Adrenal gland (tissue), 12 donors: ENCODE measurements around the gene ZBTB2. TPM values are rescaled to one million over a fixed set of nuclear protein-coding genes. Genes with fewer than 3 reads are reported as not detected.

Source experiments
- DNase-seq, 7 donors: peaks; one replicate each; pipeline ENCODE4 v3.0.0-alpha.2; 2019 to 2020
- H3K27ac ChIP-seq, 5 donors: fragments of 200-600 bp; sonication (generic) in 4 of 5; 1 replicate in 3 of 5; 2 replicates in 2 of 5; pipeline versions ENCODE4 v1.5.1 to v1.8.0; 2016 to 2020; ENCODE audit warnings: mild to moderate bottlenecking in 1 of 5
- H3K27me3 ChIP-seq: fragments of 200-600 bp; 2 replicates; pipeline ENCODE4 v1.8.0; 2021
- H3K36me3 ChIP-seq, 2 donors: fragments of 200-600 bp; replicated peaks in 1 of 2; 1 replicate in 1 of 2; 2 replicates in 1 of 2; pipeline versions ENCODE4 v1.5.1 to v1.8.0; 2018 to 2022
- H3K4me1 ChIP-seq, 2 donors: fragments of 200-600 bp; replicated peaks in 1 of 2; 1 replicate in 1 of 2; 2 replicates in 1 of 2; pipeline versions ENCODE4 v1.5.1 to v1.8.0; 2018 to 2021
- H3K4me3 ChIP-seq, 4 donors: fragments of 200-600 bp; sonication (generic) in 3 of 4; one replicate each; pipeline ENCODE4 v1.5.1; 2016 to 2018
- H3K9me3 ChIP-seq, 3 donors: fragments of 200-600 bp; sonication (generic) in 1 of 3; replicated peaks in 1 of 3; 1 replicate in 2 of 3; 2 replicates in 1 of 3; pipeline versions ENCODE4 v1.5.1 to v1.8.0; 2016 to 2021
- CTCF ChIP-seq, 6 experiments: fragments of 450-650 bp in 4 of 6; fragments of 200-600 bp in 2 of 6; sonication (generic) in 1 of 6; IDR thresholded peaks; 1 replicate in 5 of 6; 2 replicates in 1 of 6; pipeline versions ENCODE4 v1.5.1 to v1.8.0; 2016 to 2021; ENCODE audit warnings: antibody characterized with exemption in 6 of 6, mild to moderate bottlenecking in 2 of 6, moderate library complexity in 1 of 6
- POLR2A ChIP-seq, 2 donors: fragments of 450-650 bp; IDR thresholded peaks; one replicate each; pipeline ENCODE4 v1.6.1; 2017; ENCODE audit warnings: antibody characterized with exemption in 2 of 2, mild to moderate bottlenecking in 2 of 2, moderate library complexity in 1 of 2
- WGBS, 4 donors: extraction: QIAGEN DNeasy Blood & Tissue Kit in 2 of 4; methylation state at CpG; one replicate each; pipeline versions ENCODE4 v1.1.5 to v1.1.7; 2013 to 2017; 5-methylcytosine and 5-hydroxymethylcytosine counted together
- intact Hi-C, 2 donors: fragments of 100-400 bp; cut with DNase I; formaldehyde crosslinking; loops; one replicate each; pipeline versions ENCODE4 v1.14.1 to v1.15.0; 2022 to 2023
- polyA plus RNA-seq, 3 donors: library from polyadenylated mRNA; stranded (reverse); fragments of 200-250 nt in 2 of 3; fragments of 350-450 nt in 1 of 3; fragmentation: Illumina TruSeq in 1 of 3; extraction: RNeasy Lipid Tissue Mini Kit (QIAGEN cat#74804) in 1 of 3; gene quantifications; one replicate each; pipeline ENCODE4 v1.2.3, GENCODE V29; 2013 to 2014
- total RNA-seq, 9 donors: library from RNA; depleted of rRNA in 4 of 9; stranded (reverse); fragments of >200 nt in 4 of 9; fragments of 120-200 nt in 1 of 9; fragmentation: NEBNext Ultra II Directional in 1 of 9; extraction: Animal tissue kit (Norgen Biotek cat#: 25700) in 1 of 9; gene quantifications; one replicate each; pipeline versions ENCODE4 v1.1.0 to v1.2.4, GENCODE V29; 2013 to 2023
- donor health status: healthy with polysubstance abuse.
- donor health status: Bipolar disorder and iron deficiency.
- donor health status: DM: yes; HTN: yes; CAD: no.
- donor health status: DM: no; HTN: no; CAD: no.
- donor health status: DM: no; HTN: no; CAD: no.
- donor health status: DM: yes; HTN: yes; CAD: no.

ZBTB2 gene
- total and polyA plus RNA-seq, 12 donors: 4.9 to 11.3 (median 8.6) TPM

- Histone ChIP-seq H3K27me3 (no peaks in the 10 kb centered on the region), H3K4me3 (peak overlapping the region in 1 of 4 donors; percentile 38), H3K27ac (peak overlapping the region in 4 of 5 donors; percentile 13 to 86 (median 76)), H3K4me1 (peaks cover 0 to 30% of the 10 kb centered on the region in 2 donors), H3K36me3 (no peaks in the 10 kb centered on the region), H3K9me3 (no peaks in the 10 kb centered on the region)
- no peak for DNase-seq
- intact Hi-C loops: no loop called here
- 97 to 100% (median 100%) methylated on average over 1 of the region's 1 CpG for WGBS, 4 donors
- no peak for TF ChIP-seq POLR2A (IDR thresholded peaks at IDR 0.05)
- no peak for TF ChIP-seq CTCF (IDR thresholded peaks at IDR 0.05)
These were observed 10.5 kb downstream of the ZBTB2 start for GRCh38 chr6:151380848-151381205.

- H3K9me3 ChIP-seq: no peaks in the 10 kb centered on the region
- no peaks in the 10 kb centered on the region for H3K27me3 ChIP-seq
- 52 to 58% (median 55%) methylated on average over 14 of the region's 14 CpGs for WGBS, 4 donors
- H3K36me3 ChIP-seq: no peaks in the 10 kb centered on the region
- H3K27ac ChIP-seq: peak overlapping the region in 4 of 5 donors; percentile 13 to 86 (median 76)
- peaks cover 0 to 23% of the 10 kb centered on the region in 2 donors for H3K4me1 ChIP-seq
- intact Hi-C loops: no loop called here
- no peak for TF ChIP-seq CTCF (IDR thresholded peaks at IDR 0.05)
- H3K4me3 ChIP-seq: peak overlapping the region in 1 of 4 donors; percentile 38
- DNase-seq: peak in 6 of 7 donors; percentile 46 to 66 (median 54)
These were observed 11.2 kb downstream of the ZBTB2 start for GRCh38 chr6:151379933-151380847.

- no peak overlapping the region for H3K4me3 ChIP-seq
- peaks cover 0 to 33% of the 10 kb centered on the region in 2 donors for H3K4me1 ChIP-seq
- no peaks in the 10 kb centered on the region for H3K9me3 ChIP-seq
- no peak for TF ChIP-seq CTCF (IDR thresholded peaks at IDR 0.05)
- TF ChIP-seq POLR2A (IDR thresholded peaks at IDR 0.05): no peak
- no peak for DNase-seq
- no peaks in the 10 kb centered on the region for H3K27me3 ChIP-seq
- intact Hi-C loops: no loop called here
- 77 to 85% (median 81%) methylated on average over 3 of the region's 3 CpGs for WGBS, 4 donors
- H3K27ac ChIP-seq: no peak overlapping the region
- H3K36me3 ChIP-seq: peaks cover 0 to 5% of the 10 kb centered on the region in 2 donors
These were observed 14.3 kb downstream of the ZBTB2 start for GRCh38 chr6:151377095-151377494.

- WGBS, 4 donors: 83 to 96% (median 86%) methylated on average over 1 of the region's 1 CpG
- no peak overlapping the region for H3K27ac ChIP-seq
These were observed 14.9 kb downstream of the ZBTB2 start for GRCh38 chr6:151376440-151376839.

More at GRCh38 chr6:151376440-151376839, 14.9 kb downstream of the ZBTB2 start:
- H3K4me3 ChIP-seq: no peak overlapping the region
- H3K4me1 ChIP-seq: peaks cover 0 to 33% of the 10 kb centered on the region in 2 donors
- no peaks in the 10 kb centered on the region for H3K9me3 ChIP-seq
- TF ChIP-seq POLR2A (IDR thresholded peaks at IDR 0.05): no peak
- intact Hi-C loops: no loop called here
- DNase-seq: no peak
- peaks cover 0 to 8% of the 10 kb centered on the region in 2 donors for H3K36me3 ChIP-seq
- H3K27me3 ChIP-seq: no peaks in the 10 kb centered on the region
